ENCODE results near the gene SLC9A7. TPM values are rescaled to one million over a fixed set of nuclear protein-coding genes. Genes with fewer than 3 reads are reported as not detected.
A peak's percentile ranks its signal among the peaks of the same experiment; 100 is the strongest.
"Not testable (repeated sequence)": the region's sequence is repeated elsewhere in the genome, so short reads cannot be mapped to it uniquely, and the experiment has no call there.

The SLC9A7 gene
- total RNA-seq, 1 experiment from 2014 or later = 1.2 TPM

DNA sequence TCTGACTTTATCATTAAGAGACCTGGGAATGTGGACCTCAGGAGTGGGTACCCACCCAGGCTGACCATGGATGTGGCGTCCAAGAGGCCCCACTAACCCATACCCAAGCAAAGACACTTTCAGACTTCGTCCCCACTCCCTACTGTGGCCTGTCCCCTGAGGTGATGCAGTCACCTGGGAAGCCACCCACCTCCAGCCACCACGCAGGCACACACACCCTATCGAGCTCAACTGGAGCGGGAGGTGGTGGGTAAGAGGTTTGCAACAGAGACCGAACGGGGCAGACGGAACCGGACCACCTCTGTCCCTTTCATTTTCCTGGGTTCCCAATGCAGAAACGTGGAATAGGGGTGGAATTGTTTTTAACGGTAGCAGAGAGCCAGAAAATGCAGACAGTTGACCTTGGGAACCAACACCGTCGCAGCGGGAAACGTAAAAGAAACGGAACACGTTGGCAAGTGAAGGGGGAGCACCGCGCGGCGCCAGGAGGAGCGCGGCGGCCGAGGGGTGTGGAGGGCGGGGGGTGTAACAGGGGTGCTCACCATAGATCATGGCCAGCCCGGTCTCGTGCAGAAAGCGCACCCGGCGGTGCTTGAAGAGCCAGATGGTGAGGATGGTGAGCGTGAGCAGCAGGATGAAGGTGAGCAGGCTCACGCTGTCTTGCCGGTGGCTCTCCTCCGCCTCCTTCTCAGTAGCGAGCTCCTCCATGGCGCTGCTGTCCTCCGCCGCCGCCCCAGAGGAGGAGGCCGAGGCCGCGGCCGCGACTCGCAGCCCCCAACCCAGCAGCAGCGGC lies 559 bp downstream of the SLC9A7 start:
- DNase-seq = peak; percentile 5
- H3K36me3 ChIP-seq = no peaks in the 10 kb centered on the region
- peak overlapping the region; percentile 36 for H3K4me3 ChIP-seq
- no peaks in the 10 kb centered on the region for H3K27me3 ChIP-seq
- no peaks in the 10 kb centered on the region for H3K9me3 ChIP-seq

DNA sequence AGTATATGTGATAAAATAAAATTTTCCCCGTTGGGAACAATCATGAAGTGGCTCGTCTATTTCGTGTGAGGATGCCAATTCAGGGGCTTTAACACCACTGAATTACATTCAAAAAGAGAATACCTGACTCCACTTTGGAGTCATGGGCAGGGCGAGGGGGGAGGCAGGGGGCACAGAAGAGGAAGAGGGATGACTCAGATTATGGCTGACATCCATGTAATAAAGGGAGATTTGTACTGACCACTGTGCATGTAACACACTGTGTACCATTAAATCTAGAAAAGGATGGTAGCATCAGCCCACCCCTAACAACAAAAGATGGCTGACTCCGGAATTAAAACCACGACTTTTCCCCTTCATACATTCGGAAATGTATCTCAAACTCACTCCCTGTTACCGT lies 1.3 kb downstream of the SLC9A7 start:
- H3K9me3 ChIP-seq = no peaks in the 10 kb centered on the region
- H3K27me3 ChIP-seq = no peaks in the 10 kb centered on the region
- H3K4me3 ChIP-seq = no peak overlapping the region
- DNase-seq = no peak
- no peaks in the 10 kb centered on the region for H3K36me3 ChIP-seq

DNA sequence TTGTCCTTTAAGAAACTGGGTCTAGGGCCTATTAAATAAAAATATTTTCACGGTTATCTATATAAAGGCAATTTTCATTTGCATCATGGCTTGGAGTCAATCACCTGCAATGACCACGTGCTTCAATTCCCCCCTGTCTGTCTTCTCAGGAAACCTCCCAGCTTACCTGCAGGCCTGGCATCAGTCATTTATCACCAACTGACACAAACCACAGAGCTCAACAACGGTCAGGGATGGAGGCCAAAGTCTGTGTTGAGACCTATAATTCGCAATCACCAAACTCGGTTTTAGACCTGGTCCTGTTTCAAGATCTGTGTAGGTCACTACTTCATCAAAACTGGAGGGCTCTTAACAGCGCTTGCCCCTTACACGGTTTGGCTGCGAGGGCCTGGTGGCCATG lies 1.9 kb downstream of the SLC9A7 start:
- no peaks in the 10 kb centered on the region for H3K9me3 ChIP-seq
- no peaks in the 10 kb centered on the region for H3K36me3 ChIP-seq
- DNase-seq = no peak
- H3K4me3 ChIP-seq = no peak overlapping the region
- no peaks in the 10 kb centered on the region for H3K27me3 ChIP-seq

DNA sequence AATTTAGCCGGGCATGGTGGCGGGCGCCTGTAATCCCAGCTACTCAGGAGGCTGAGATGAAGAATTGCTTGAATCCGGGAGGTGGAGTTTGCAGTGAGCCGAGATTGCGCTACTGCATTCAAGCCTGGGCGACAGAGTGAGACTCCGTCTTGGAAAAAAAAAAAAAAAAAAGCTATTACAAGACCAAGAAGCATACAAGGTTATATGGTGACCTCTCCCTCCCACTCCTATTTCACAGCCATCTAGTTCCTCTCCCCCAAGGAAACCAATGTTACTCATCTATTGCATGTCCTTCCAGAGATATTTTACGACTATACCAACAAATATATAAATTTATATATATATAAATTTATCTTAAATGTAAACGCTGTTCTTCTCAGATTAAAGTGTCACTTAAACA lies 3.2 kb downstream of the SLC9A7 start:
- no peak overlapping the region for H3K4me3 ChIP-seq
- no peak for DNase-seq
- no peaks in the 10 kb centered on the region for H3K27me3 ChIP-seq
- H3K36me3 ChIP-seq = no peaks in the 10 kb centered on the region
- H3K9me3 ChIP-seq = no peaks in the 10 kb centered on the region

DNA sequence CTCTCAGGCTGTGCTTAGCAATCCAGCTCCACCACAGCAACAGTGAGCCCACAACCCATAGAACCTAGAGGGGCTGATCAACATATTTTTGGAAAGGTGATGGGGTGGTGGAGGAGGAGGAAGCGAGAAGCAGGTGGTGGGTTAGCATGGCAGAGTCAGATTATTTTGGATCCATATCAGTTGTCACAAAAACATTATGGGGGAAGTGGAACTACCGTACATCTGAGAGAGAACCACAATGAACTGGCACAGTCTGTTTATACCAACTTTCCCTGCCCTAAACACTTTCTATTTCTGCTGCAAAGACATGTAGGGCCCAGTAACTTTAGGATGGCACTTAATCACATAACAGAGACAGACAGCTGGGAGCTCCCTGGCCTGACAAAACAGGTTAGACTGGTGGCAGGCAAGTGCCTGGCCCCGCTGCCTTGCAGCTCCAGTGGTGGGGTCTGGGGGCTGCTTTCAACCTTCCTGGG lies 4.3 kb downstream of the SLC9A7 start:
- Histone ChIP-seq H3K27me3 (no peaks in the 10 kb centered on the region), H3K4me3 (no peak overlapping the region), H3K9me3 (no peaks in the 10 kb centered on the region), H3K36me3 (no peaks in the 10 kb centered on the region)
- DNase-seq = no peak

DNA sequence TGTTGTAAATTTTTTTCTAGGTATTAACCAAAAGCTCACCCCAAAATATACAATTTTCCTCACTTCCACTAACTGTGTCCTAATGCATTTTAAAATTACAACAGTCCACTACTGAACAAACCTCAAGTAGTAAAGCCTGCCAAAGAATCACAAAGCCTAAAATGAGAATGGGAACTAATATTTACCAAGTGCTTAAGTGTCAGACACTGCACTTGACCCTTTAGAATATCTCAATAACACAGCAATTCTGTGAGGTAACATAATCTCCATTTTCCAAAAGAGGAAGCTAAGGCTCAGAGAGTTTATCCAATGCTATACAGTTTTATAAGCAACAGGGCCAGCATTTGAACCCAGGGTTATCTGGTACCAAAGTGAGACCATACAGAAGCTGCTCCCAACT lies 4.9 kb downstream of the SLC9A7 start:
- DNase-seq = no peak
- H3K9me3 ChIP-seq = no peaks in the 10 kb centered on the region
- no peaks in the 10 kb centered on the region for H3K36me3 ChIP-seq
- H3K4me3 ChIP-seq = no peak overlapping the region
- no peaks in the 10 kb centered on the region for H3K27me3 ChIP-seq

DNA sequence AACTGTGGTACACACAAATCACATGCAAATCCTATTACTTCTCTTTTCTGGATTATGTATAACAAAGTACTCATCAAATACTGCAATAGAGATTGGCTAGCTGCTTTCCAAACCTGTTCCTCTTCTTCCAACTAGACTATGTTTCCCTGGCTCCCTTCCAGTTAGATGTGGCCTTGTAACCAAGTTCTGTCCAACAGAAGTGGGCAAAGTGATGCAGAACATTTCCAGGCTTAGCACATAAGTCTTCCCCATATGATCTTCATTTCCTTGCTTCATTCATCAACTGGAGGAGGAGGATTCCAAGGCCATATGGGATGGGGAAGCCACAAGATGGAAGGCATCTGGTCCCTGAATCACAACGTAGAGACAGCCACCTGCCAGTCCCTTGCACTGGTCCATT lies 8.0 kb downstream of the SLC9A7 start:
- no peaks in the 10 kb centered on the region for H3K27me3 ChIP-seq
- no peaks in the 10 kb centered on the region for H3K36me3 ChIP-seq
- H3K9me3 ChIP-seq = no peaks in the 10 kb centered on the region
- no peak for DNase-seq
- H3K4me3 ChIP-seq = no peak overlapping the region

DNA sequence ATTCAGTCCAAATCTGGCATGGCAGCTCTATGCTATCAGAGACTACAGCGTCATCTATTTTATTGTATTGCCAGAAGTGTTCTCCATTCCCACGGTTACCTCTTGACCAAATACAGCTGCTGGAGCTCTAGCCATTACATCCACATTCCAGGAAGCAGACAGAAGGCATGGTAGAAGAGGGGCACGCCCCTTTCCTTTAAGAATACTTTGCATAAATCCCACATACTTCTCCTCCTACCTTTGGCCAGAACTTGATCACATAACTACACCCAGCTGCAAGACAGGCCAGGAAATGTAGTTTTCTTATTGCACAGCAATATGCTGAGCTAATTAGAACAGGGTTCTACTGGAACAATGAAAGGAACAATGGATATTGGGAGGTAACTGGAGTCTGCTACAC lies 14.9 kb downstream of the SLC9A7 start:
- no peak for DNase-seq
- Histone ChIP-seq H3K4me3 (no peak overlapping the region), H3K36me3 (no peaks in the 10 kb centered on the region), H3K27me3 (no peaks in the 10 kb centered on the region), H3K9me3 (no peaks in the 10 kb centered on the region)

DNA sequence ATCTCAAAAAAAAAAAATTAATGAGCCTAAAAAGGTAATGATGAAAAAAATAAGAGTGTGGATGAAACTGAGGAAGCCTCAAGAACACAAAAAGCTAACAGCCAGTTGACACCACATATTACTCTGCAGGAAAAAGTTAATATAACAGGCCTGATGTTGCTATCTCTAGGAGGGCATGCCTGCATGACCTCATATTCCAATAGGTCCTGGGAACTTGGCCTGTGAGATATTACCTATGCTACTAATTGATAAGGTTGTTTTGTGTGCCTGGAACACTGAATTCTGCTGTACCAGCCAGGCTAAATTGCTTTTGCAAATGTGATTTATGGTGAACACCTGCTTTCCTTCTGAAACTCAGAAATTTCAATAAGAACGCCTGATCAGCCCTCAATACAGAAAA lies 15.9 kb downstream of the SLC9A7 start:
- DNase-seq = no peak
- H3K9me3 ChIP-seq = no peaks in the 10 kb centered on the region
- H3K27me3 ChIP-seq = no peaks in the 10 kb centered on the region
- H3K4me3 ChIP-seq = no peak overlapping the region
- no peaks in the 10 kb centered on the region for H3K36me3 ChIP-seq

DNA sequence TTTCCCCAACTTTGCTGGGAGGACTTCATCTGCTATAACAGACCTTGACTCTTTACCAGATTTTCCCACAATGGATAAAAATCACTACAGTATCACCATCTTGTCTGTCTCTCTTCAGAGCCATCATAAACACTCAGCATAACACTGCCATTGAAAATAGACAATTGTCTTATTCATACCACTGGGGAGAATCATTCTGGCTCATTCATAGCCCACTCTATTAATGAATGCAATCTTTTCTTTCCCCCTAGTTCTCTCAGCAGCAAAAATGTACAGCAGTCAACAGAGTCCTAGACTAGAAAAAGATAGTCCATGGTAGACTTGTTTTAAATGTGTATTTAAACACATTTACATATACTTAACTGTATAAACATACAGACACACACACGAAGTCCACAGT lies 19.2 kb downstream of the SLC9A7 start:
- no peak for DNase-seq
- Histone ChIP-seq H3K9me3 (peaks cover 2% of the 10 kb centered on the region; the same call in 1 of the 2 replicates), H3K4me3 (no peak overlapping the region), H3K27me3 (no peaks in the 10 kb centered on the region), H3K36me3 (no peaks in the 10 kb centered on the region)

DNA sequence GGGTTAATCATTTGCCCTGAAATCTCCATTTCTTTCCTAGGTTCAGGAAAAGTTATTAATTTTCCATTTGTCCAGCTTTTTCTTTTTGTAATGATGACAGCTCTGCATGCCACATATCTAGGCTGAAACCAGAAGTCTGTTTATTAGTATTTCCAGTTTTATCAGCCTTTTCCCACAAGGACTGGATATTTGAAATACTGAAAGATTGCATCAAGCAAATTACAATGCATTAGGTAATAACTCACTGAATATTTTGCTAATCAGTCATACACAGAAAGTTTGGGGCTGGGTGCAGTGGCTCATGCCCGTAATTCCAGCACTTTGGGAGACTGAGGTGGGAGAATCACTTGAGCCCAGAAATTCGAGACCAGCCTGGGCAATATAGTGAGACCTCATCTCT lies 21.5 kb downstream of the SLC9A7 start:
- DNase-seq = no peak
- Histone ChIP-seq H3K36me3 (no peaks in the 10 kb centered on the region), H3K9me3 (peaks cover 2% of the 10 kb centered on the region; the same call in 1 of the 2 replicates)

DNA sequence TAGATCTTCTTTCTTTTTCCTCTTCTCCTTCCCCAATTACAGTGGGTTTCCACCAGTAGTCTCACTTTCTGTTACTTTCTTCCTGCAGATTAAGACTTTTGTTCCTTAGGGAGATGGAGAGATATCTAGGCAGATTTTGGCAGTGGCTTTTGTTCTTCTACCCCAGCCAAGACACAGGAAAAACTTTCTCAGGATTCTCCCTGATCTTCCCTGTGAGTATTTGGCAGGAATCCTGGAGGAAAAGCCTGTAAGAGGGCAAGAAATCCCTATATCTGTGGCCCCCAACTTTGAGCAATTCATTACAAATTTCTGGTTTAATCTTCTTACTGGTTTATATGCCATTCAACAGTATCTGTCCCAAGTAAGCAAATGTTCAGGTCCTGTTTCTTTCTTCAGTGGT lies 21.9 kb downstream of the SLC9A7 start:
- Histone ChIP-seq H3K9me3 (peaks cover 2% of the 10 kb centered on the region; the same call in 1 of the 2 replicates), H3K4me3 (no peak overlapping the region), H3K27me3 (no peaks in the 10 kb centered on the region), H3K36me3 (no peaks in the 10 kb centered on the region)
- DNase-seq = no peak

More for the DNA sequence above, 21.5 kb downstream of the SLC9A7 start:
- no peak overlapping the region for H3K4me3 ChIP-seq
- no peaks in the 10 kb centered on the region for H3K27me3 ChIP-seq

DNA sequence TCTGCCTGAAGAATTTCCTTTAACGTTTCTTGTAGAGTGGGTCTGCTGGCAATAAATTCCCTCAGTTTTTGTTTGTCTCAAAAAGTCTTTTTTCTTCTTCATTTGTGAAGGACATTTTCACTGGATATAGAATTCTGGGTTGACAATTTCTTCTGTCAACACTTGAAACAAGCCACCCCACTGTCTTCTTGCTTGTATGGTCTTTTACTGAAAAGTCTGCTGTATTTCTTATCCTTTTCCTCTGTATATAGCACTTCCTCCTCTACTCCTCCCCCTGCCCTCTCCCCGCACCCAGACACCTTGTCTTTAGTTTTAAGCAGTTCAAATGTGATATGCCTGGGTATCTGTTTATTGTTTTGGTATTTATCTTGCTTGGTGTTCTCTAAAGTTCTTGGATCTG lies 23.3 kb downstream of the SLC9A7 start:
- no peaks in the 10 kb centered on the region for H3K36me3 ChIP-seq
- no peak for DNase-seq
- no peaks in the 10 kb centered on the region for H3K27me3 ChIP-seq
- H3K9me3 ChIP-seq = peaks cover 2% of the 10 kb centered on the region; the same call in 1 of the 2 replicates
- H3K4me3 ChIP-seq = no peak overlapping the region

DNA sequence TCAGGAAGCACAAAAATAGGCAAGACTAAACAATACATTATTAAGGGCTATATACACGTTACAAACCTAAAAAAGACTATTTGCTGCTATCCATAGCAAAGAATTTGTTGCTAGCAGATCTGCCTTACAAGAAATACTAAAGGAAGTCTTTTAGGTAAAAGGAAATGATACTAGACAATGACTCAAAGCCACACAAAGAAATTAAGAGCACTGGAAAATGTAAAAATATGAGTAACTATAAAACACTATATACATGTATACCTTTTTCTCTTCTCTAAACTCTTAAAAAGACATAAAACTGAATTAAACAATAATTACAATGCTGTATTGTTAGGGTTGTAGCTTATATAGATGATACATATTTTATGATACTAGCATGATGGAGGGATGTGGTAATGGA lies 25.7 kb downstream of the SLC9A7 start:
- no peak for DNase-seq
- Histone ChIP-seq H3K4me3 (no peak overlapping the region), H3K9me3 (peaks cover 2% of the 10 kb centered on the region; the same call in 1 of the 2 replicates), H3K36me3 (no peaks in the 10 kb centered on the region), H3K27me3 (no peaks in the 10 kb centered on the region)

DNA sequence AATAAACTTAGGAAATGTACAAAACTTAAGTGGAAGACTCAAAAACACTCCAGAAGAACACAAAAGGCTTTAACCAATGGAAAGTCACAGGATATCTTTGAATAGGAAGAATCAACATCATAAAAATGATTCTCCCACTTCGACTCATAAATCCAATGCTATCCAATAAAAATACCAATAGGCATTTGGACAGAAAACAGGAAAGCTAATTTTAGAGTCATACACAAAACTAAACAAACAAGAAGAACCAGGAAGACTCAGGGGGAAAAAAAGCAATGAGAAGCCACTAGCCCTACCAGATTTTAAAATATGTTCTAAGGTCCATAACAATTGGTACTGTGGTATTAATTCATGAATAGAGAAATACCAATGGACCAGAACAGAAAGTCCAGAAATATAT lies 28.2 kb downstream of the SLC9A7 start:
- Histone ChIP-seq H3K4me3 (no peak overlapping the region), H3K27me3 (no peaks in the 10 kb centered on the region), H3K9me3 (peaks cover 2% of the 10 kb centered on the region; the same call in 1 of the 2 replicates), H3K36me3 (no peaks in the 10 kb centered on the region)
- no peak for DNase-seq

DNA sequence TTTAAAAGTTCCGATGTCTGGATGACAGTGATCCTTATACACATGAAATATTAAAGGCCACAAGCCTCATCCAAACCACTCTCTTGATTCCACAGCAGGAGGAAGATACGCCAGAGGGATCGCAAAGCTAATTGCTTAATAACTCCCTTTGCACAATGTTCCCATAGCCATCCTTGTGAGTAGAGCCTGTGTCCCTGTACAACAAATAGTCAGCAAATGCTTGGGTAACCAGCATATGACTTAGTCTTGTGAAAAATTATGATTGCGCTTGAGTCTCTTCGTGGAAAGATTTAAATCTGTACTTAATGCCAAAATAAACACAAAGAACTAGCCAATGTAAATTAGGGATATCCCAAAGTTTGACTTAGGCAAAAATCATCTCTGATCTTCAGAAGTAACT lies 31.5 kb downstream of the SLC9A7 start:
- H3K4me3 ChIP-seq = no peak overlapping the region
- DNase-seq = no peak
- no peaks in the 10 kb centered on the region for H3K9me3 ChIP-seq
- H3K27me3 ChIP-seq = no peaks in the 10 kb centered on the region
- H3K36me3 ChIP-seq = no peaks in the 10 kb centered on the region

DNA sequence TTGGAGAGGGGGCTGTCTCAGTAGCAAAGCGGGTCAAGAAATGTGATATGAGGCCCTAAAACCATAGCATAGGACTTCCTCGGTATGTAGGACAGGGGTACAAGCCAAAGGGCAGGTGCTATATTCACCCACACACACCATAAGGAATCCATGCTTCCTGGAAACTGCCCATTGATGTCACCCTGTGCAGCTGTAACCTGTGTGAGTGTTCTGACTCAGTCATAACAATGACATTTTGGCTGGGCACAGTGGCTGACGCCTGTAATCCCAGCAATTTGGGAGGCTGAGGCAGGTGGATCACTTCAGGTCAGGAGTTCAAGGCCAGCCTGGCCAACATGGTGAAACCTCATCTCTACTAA lies 35.4 kb downstream of the SLC9A7 start:
- H3K4me3 ChIP-seq, H3K9me3 ChIP-seq, DNase-seq: not testable (repeated sequence)

More for the DNA sequence above, 35.4 kb downstream of the SLC9A7 start:
- not testable (repeated sequence) for H3K36me3 ChIP-seq, H3K27me3 ChIP-seq

Measured in MG63 (cell line).